Natural killer cell (primary cell): ENCODE results near the gene SMIM12. TPM values are rescaled to one million over a fixed set of nuclear protein-coding genes. Genes with fewer than 3 reads are reported as not detected.

ENCODE experiments used
- ATAC-seq, 3 donors: fragments of 150-1000 bp in 2 of 3; fragments of 200-7000 bp in 1 of 3; cut with Tn5 transposase; 1 replicate in 1 of 3; 2 replicates in 2 of 3; pipeline ENCODE4 v1.10.0; 2021; ENCODE audit warnings: mild to moderate bottlenecking in 2 of 3, moderate library complexity in 2 of 3
- DNase-seq, 2 donors: peaks; one replicate each; pipeline versions ENCODE4 v3.0.0 to v3.0.0-alpha.2; 2013 to 2021; ENCODE audit warnings: mixed read lengths in 1 of 2
- H3K27ac ChIP-seq: one replicate; pipeline ENCODE4 v1.5.1; 2013; ENCODE audit warnings: mild to moderate bottlenecking, low read length
- H3K27me3 ChIP-seq: one replicate; pipeline ENCODE4 v1.6.1; 2013; ENCODE audit warnings: low read length; ENCODE audit not compliant: control insufficient read depth, insufficient read depth
- H3K36me3 ChIP-seq: one replicate; pipeline ENCODE4 v1.6.1; 2013; ENCODE audit warnings: low read length; ENCODE audit not compliant: control insufficient read depth, insufficient read depth
- H3K4me1 ChIP-seq: one replicate; pipeline ENCODE4 v1.6.1; 2013; ENCODE audit warnings: low read length; ENCODE audit not compliant: control insufficient read depth, insufficient read depth
- H3K4me3 ChIP-seq: one replicate; pipeline ENCODE4 v1.5.1; 2013; ENCODE audit warnings: low read length
- H3K9me3 ChIP-seq: one replicate; pipeline ENCODE4 v1.6.1; 2013; ENCODE audit warnings: low read length; ENCODE audit not compliant: control insufficient read depth, insufficient read depth
- H3K27ac Mint-ChIP-seq, 2 donors: one replicate each; pipeline ENCODE4 v1.8.0; 2022; ENCODE audit warnings: mild to moderate bottlenecking in 2 of 2, mixed read lengths in 2 of 2, moderate library complexity in 1 of 2
- H3K27me3 Mint-ChIP-seq, 2 donors: one replicate each; pipeline ENCODE4 v1.8.0; 2022; ENCODE audit warnings: low read depth in 2 of 2, mixed read lengths in 2 of 2
- H3K36me3 Mint-ChIP-seq: one replicate; pipeline ENCODE4 v1.8.0; 2022; ENCODE audit warnings: mixed read lengths
- H3K4me1 Mint-ChIP-seq, 2 donors: one replicate each; pipeline ENCODE4 v1.8.0; 2022; ENCODE audit warnings: mixed read lengths in 2 of 2
- H3K4me3 Mint-ChIP-seq: one replicate; pipeline ENCODE4 v1.8.0; 2022; ENCODE audit warnings: mild to moderate bottlenecking, moderate library complexity, mixed read lengths
- H3K9me3 Mint-ChIP-seq, 2 donors: one replicate each; pipeline ENCODE4 v1.8.0; 2022; ENCODE audit warnings: mixed read lengths in 2 of 2
- WGBS: methylation state at CpG from one replicate; pipeline ENCODE4 v1.1.7; 2013; ENCODE audit warnings: missing lambda C conversion rate; ENCODE audit not compliant: insufficient coverage; 5-methylcytosine and 5-hydroxymethylcytosine counted together
- intact Hi-C: fragments of 100-400 bp; cut with micrococcal nuclease; formaldehyde crosslinking; loops from one replicate; pipeline ENCODE4 v1.14.2; 2022
- total RNA-seq, 4 donors: library from RNA; stranded (reverse); fragments of 120-200 nt in 1 of 4; gene quantifications; one replicate each; pipeline versions ENCODE4 v1.2.3 to v1.2.4, GENCODE V29; 2013 to 2022
- TF ChIP-seq, protein P1 (sequence below): fragments of 200-600 bp; IDR thresholded peaks from one replicate; pipeline ENCODE4 v1.8.0; 2022; ENCODE audit warnings: antibody characterized with exemption

SMIM12 gene
- total RNA-seq, 3 donors from 2014 or later (not counting 1 experiment from before 2014, with no cell fraction given), result 33.4 to 44.5 (median 36.5) TPM

DNA sequence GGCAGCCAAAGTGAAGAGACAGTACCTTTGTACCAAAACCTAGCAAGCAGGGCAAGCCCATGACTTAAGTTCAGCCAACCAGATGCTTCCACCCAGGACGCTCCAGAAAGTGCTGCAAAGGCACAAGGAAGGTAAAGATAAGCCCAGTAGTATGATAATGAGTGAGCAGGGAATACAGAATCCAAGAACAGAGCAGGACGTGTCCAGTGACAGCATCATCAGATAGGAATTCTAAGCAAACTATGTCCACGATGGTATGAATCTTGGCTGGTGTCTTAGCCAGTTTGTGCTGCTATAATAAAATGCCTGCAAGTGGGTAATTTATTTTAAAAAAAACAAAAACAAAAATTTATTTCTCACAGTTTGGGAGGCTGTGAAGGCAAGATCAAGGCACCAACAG lies 53.2 kb downstream of the SMIM12 start:
- Histone ChIP-seq H3K4me3 (no peak overlapping the region), H3K9me3 (no peaks in the 10 kb centered on the region), H3K36me3 (no peaks in the 10 kb centered on the region), H3K4me1 (no peaks in the 10 kb centered on the region), H3K27ac (no peak overlapping the region), H3K27me3 (no peaks in the 10 kb centered on the region)
- intact Hi-C loops, result no loop called here
- peaks cover 0 to 4% of the 10 kb centered on the region in 2 donors for H3K4me1 Mint-ChIP-seq
- peaks cover 7% of the 10 kb centered on the region for H3K36me3 Mint-ChIP-seq
- peaks cover 2 to 4% of the 10 kb centered on the region in 2 donors for H3K9me3 Mint-ChIP-seq
- H3K4me3 Mint-ChIP-seq, result no peak overlapping the region
- DNase-seq, result no peak
- 83% methylated on average over 3 of the region's 3 CpGs for WGBS
- ATAC-seq, result no peak
- H3K27me3 Mint-ChIP-seq, result no peaks in the 10 kb centered on the region
- TF ChIP-seq, protein P1, sequence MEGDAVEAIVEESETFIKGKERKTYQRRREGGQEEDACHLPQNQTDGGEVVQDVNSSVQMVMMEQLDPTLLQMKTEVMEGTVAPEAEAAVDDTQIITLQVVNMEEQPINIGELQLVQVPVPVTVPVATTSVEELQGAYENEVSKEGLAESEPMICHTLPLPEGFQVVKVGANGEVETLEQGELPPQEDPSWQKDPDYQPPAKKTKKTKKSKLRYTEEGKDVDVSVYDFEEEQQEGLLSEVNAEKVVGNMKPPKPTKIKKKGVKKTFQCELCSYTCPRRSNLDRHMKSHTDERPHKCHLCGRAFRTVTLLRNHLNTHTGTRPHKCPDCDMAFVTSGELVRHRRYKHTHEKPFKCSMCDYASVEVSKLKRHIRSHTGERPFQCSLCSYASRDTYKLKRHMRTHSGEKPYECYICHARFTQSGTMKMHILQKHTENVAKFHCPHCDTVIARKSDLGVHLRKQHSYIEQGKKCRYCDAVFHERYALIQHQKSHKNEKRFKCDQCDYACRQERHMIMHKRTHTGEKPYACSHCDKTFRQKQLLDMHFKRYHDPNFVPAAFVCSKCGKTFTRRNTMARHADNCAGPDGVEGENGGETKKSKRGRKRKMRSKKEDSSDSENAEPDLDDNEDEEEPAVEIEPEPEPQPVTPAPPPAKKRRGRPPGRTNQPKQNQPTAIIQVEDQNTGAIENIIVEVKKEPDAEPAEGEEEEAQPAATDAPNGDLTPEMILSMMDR, result no peak
- no peak overlapping the region for H3K27ac Mint-ChIP-seq

DNA sequence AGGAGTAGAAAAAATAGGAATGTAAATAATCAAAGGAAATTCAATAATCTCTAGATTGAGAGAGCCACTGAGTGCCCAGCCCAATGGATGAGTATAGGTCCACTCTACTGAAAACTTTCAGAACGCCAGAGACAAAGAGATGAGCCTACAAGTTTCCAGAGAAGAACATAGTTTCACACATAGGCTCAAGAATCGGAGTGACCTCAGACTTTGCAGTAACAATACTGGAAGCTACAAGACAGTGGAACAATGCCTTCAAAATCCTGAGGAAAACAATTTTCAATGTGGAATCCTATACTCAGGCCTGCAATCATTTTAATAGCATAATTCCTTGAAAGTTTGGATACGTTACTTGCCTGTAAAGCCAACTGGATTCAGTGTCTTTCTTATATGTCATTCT lies 55.8 kb downstream of the SMIM12 start:
- Mint-ChIP-seq H3K4me1 (no peaks in the 10 kb centered on the region), H3K27me3 (no peaks in the 10 kb centered on the region), H3K4me3 (no peak overlapping the region), H3K27ac (no peak overlapping the region), H3K9me3 (peaks cover 0 to 4% of the 10 kb centered on the region in 2 donors), H3K36me3 (no peaks in the 10 kb centered on the region)
- ATAC-seq, result no peak
- Histone ChIP-seq H3K4me1 (no peaks in the 10 kb centered on the region), H3K36me3 (no peaks in the 10 kb centered on the region), H3K9me3 (no peaks in the 10 kb centered on the region), H3K27me3 (no peaks in the 10 kb centered on the region), H3K27ac (no peak overlapping the region), H3K4me3 (no peak overlapping the region)
- DNase-seq, result no peak
- TF ChIP-seq, protein P1, result no peak
- WGBS, result 97% methylated on average over 3 of the region's 3 CpGs
- intact Hi-C loops, result no loop called here

Other genes with a start within 250 kb of the SMIM12 start
- gene GJB5, start 104.7 kb downstream of the SMIM12 start, total RNA-seq, result not detected
- not detected for gene GJB4, start 100.0 kb downstream of the SMIM12 start, total RNA-seq
- gene GJB3, start 78.5 kb downstream of the SMIM12 start, total RNA-seq, result not detected
- gene GJA4, start 66.8 kb downstream of the SMIM12 start, total RNA-seq, result not detected
- gene DLGAP3, start 69.9 kb upstream of the SMIM12 start, total RNA-seq, result under 1 TPM; 0.33 to 0.38 (median 0.36) TPM
- 10 to 100 TPM in 2 of 3 donors, 1 to 10 TPM in 1; 4.1 to 18.5 (median 10.5) TPM for gene TMEM35B, start 125.6 kb upstream of the SMIM12 start, total RNA-seq
- 10 to 100 TPM; 48.3 to 50.2 (median 48.8) TPM for gene ZMYM6, start 172.2 kb upstream of the SMIM12 start, total RNA-seq
- gene ZMYM1, start 219.6 kb upstream of the SMIM12 start, total RNA-seq, result 10 to 100 TPM; 15.0 to 19.1 (median 19.1) TPM